Esophagus squamous epithelium (tissue), 4 donors: ENCODE data around the gene TAL2.

Experiments used
- POLR2A ChIP-seq, 4 donors: fragments of 450-650 bp; IDR thresholded peaks; one replicate each; pipeline ENCODE4 v1.6.1; 2017; ENCODE audit warnings: antibody characterized with exemption in 4 of 4, mild to moderate bottlenecking in 4 of 4, moderate library complexity in 3 of 4
- TF ChIP-seq, protein P1 (sequence below), 6 experiments: fragments of 450-650 bp in 4 of 6; fragments of 200-600 bp in 2 of 6; sonication (generic) in 2 of 6; IDR thresholded peaks; one replicate each; pipeline ENCODE4 v1.5.1; 2016 to 2019; ENCODE audit warnings: antibody characterized with exemption in 6 of 6, mild to moderate bottlenecking in 4 of 6, moderate library complexity in 4 of 6

DNA sequence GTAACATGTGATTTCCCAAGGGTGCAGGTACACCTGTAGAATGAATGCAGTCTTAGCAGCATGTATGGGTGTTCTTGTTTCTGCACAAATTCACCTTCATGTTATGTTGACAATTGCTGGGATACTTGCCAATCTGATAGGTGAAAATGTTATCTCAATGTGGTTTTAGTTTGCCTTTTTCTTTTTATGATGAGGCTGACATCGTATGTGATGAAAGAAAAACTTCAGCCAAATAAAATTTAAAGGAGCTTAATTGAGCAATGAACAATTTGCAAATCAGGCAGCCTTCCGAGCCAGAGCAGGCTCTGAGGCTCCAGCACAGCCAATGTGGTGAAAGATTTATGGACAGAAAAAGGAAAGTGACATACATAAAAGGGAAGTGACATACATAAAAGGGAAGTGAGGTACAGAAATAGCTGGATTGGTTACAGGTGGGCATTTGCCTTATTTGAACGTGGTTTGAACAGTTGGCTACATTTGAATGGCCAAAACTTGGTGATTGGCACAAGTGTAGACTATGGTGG lies 10.5 kb downstream of the TAL2 start:
- TF ChIP-seq, protein P1, sequence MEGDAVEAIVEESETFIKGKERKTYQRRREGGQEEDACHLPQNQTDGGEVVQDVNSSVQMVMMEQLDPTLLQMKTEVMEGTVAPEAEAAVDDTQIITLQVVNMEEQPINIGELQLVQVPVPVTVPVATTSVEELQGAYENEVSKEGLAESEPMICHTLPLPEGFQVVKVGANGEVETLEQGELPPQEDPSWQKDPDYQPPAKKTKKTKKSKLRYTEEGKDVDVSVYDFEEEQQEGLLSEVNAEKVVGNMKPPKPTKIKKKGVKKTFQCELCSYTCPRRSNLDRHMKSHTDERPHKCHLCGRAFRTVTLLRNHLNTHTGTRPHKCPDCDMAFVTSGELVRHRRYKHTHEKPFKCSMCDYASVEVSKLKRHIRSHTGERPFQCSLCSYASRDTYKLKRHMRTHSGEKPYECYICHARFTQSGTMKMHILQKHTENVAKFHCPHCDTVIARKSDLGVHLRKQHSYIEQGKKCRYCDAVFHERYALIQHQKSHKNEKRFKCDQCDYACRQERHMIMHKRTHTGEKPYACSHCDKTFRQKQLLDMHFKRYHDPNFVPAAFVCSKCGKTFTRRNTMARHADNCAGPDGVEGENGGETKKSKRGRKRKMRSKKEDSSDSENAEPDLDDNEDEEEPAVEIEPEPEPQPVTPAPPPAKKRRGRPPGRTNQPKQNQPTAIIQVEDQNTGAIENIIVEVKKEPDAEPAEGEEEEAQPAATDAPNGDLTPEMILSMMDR (IDR thresholded peaks at IDR 0.05) = no peak
- no peak for TF ChIP-seq POLR2A (IDR thresholded peaks at IDR 0.05)
